Measurements from ENCODE around the gene MCF2L.

DNA sequence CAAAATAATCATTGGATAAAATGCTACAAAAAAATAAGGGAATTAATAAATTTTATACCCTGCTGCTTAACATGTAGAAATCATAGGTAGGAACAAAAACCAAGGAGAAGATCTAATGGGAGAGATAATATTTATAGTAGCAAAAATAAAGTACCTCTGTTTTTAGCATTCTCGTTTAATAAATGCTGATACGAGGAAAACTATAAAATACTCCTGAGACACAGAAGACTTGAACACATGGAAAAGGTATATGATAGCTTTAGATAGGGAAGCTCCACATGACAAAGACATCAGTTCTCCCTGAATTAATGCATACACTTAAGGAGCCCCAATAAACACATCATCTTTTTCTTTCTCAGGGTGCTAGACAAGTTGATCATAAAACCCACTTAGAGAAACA, 44.6 kb upstream of the MCF2L start:
- no peak for TF ChIP-seq SIN3A (IDR thresholded peaks at IDR 0.05; ENCODE audit: borderline replicate concordance, insufficient read depth, low read length)
- TF ChIP-seq, protein P1, sequence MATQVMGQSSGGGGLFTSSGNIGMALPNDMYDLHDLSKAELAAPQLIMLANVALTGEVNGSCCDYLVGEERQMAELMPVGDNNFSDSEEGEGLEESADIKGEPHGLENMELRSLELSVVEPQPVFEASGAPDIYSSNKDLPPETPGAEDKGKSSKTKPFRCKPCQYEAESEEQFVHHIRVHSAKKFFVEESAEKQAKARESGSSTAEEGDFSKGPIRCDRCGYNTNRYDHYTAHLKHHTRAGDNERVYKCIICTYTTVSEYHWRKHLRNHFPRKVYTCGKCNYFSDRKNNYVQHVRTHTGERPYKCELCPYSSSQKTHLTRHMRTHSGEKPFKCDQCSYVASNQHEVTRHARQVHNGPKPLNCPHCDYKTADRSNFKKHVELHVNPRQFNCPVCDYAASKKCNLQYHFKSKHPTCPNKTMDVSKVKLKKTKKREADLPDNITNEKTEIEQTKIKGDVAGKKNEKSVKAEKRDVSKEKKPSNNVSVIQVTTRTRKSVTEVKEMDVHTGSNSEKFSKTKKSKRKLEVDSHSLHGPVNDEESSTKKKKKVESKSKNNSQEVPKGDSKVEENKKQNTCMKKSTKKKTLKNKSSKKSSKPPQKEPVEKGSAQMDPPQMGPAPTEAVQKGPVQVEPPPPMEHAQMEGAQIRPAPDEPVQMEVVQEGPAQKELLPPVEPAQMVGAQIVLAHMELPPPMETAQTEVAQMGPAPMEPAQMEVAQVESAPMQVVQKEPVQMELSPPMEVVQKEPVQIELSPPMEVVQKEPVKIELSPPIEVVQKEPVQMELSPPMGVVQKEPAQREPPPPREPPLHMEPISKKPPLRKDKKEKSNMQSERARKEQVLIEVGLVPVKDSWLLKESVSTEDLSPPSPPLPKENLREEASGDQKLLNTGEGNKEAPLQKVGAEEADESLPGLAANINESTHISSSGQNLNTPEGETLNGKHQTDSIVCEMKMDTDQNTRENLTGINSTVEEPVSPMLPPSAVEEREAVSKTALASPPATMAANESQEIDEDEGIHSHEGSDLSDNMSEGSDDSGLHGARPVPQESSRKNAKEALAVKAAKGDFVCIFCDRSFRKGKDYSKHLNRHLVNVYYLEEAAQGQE (IDR thresholded peaks at IDR 0.05; ENCODE audit: insufficient read depth in 1 of 2, low read depth in 2 of 2, low read length in 2 of 2) = no peak
- TF ChIP-seq POLR2AphosphoS5 (IDR thresholded peaks at IDR 0.05; ENCODE audit: low read depth, low read length) = no peak
- no peak for TF ChIP-seq TAF1 (IDR thresholded peaks at IDR 0.05; ENCODE audit: borderline replicate concordance, insufficient read depth, low read length)
- TF ChIP-seq FOXP2 (optimal IDR thresholded peaks at IDR 0.05; ENCODE audit: borderline replicate concordance, extremely low read depth, extremely low read length, insufficient read depth) = no peak
